SK-MEL-5 (cell line): ENCODE results near the gene NFIX. TPM values are rescaled to one million over a fixed set of nuclear protein-coding genes. Genes with fewer than 3 reads are reported as not detected.

Experiments
- DNase-seq: peaks from one replicate; pipeline ENCODE4 v3.0.0-alpha.2; 2016; ENCODE audit warnings: low read depth, low spot score
- in situ Hi-C: cut with HindIII; loops from 2 replicates; pipeline ENCODE4 v1.10.0; 2016; ENCODE audit warnings: low sequenced_read_pairs, high pct_unique_total_duplicates, low pct_unique_long_range_greater_than_20kb
- total RNA-seq: library from RNA; depleted of rRNA; stranded (reverse); fragments of >200 nt; shearing (Covaris generic); gene quantifications from 2 replicates; pipeline ENCODE4 v1.2.3, GENCODE V29; 2014

NFIX gene
- total RNA-seq, 1 experiment from 2014 or later: 4.9 TPM

DNA sequence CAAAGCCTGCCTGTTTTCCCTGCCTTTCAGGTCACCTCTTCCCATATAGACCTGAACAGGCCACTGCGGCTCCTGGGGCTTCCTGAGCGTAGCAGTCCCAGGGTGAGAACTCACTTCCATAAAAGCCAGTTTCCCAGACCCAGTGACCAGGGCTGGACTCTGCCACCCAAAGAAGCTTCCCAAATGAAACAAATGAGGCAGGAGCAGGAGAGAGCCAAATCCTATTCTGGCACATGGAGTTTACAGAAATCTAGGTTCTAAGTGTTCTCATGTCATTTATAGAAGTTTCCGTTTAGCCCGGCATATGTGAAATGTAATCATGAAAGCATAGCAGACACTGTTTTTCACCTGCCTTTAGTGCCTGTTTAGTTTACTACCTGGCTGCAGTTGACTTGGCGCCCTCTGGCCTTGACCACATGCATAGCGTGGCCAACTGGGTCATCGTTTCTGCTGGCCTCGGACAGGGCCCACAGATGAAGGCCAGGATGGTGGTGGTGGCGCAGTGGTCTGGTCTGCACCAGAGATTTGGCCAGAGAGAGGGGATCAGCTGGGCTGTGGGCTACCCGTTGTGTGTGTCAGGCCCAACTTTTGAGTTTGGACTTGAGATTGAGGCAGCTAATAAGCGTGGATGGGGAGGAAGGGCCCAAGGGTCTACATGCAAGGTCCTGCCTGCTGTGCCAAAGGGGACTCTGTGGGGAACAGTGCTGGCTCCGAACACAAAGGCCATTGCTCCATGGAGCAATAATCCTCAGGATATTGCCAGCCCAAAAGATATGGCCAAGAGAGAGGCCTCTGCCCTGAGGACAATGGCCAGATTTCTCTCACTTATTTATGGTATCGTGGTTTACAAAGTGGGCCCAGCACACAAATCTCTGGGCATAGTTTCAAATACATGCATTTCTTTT lies 43.3 kb downstream of the NFIX start:
- DNase-seq: no peak
- in situ Hi-C loops: no loop called here

DNA sequence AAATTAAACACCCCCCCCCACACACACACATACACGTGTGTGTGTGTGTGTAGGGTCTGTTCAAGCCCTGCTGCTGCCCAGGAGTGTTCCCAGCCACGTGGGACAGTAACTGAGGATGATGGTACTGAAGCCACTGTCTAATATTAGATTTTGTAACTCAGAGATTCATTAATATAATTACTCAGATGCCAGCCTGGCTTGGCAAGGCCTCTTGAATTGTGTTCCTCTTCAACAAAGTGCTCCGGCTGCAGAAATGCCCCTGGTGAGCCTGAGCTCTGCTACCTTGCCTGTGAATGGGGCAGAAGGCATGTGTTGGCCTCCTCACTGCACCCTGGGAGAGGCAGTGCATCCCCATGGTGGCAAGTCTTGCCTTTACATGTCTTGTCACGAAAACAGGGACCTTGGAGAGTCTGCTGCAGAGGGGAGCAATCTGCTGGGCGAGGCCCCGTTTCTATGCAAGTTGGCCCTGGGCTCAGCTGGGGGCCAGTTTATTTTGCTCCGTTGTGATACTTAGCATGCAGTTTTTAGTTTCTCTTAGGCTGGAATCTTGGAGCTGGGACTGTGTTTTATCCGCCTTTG lies 44.0 kb downstream of the NFIX start:
- no peak for DNase-seq
- in situ Hi-C loops: no loop called here

DNA sequence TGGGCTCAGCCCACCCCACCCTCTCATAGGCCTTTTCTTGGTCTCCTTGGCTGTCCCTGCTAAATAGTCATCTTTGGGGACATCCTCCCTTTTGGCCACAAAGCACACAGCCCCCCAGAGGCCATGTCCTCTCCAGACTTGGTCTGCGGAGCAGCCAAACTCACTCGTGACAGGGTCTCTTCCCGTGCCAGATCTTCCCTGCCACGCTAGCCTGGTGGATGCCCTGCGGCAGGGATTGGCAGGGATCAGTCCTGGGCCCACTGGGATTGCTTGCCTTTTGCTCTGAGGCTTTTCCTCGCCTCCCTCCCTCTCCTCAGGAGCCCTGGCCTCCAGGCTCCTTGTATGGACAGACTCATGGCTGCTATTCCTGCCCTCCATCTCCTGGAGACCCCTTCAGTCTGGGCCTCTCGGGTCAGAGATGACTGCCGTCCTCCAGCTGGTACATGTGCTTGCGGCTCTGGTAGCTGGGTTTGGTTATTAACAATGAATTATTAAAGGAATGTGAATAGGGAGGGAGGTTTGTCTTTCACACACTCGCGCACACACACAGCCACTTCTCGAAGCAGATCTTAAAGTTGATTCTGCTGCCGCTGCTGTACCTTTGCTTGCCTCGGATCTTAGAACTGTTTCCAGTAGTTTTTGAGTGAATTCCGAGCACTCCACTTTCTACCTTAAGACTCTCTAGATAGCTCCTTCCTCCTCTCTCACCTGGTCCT lies 45.1 kb downstream of the NFIX start:
- no peak for DNase-seq

DNA sequence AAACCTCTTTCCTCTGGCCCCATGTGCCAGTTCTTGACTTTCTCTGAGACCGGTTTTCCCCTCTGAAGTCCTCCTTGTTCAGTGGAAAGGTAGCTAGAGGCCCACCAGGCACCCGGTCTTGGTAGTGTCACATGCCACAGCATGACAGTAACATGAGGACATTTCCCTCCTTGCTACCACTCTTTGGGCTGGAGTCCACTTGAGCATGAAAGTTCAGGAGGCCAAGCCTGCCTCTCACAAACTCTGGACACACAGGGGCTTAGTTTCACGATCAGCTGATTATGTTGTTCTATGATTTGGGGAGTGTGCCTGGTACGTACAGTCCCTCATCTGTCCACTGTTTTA lies 45.6 kb downstream of the NFIX start:
- in situ Hi-C loops: no loop called here
- DNase-seq: no peak

More for the DNA sequence above, 45.1 kb downstream of the NFIX start:
- in situ Hi-C loops: no loop called here

DNA sequence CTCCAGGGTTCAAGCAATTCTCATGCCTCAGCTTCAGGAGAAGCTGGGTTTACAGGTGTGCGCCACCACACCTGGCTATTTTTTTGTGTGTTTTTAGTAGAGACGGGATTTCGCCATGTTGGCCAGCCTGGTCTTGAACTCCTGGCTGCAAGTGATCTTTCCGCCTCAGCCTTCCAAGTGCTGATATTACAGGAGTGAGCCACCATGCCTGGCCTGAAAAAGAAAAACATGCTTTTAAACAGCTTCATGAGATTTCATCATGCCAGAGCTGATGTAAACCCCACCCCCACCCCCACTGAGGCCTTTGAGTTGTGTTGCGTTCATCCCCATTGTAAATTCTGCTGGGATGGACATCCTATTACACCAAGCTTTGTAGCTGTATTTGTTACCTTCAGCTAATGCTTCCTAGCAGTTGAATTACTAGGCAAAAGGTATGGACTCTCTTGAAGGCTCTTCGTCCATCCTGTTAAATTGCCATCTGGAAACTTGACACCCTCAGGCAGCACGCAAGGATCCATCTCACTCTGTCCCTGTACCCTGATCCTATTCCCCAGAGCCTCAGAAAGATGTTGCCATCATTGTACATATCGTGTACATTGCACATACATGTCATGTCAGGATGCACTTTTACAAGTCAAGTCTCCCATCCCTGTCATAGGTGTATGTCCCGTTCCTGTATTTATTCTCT lies 47.3 kb downstream of the NFIX start:
- no peak for DNase-seq
- in situ Hi-C loops: no loop called here

DNA sequence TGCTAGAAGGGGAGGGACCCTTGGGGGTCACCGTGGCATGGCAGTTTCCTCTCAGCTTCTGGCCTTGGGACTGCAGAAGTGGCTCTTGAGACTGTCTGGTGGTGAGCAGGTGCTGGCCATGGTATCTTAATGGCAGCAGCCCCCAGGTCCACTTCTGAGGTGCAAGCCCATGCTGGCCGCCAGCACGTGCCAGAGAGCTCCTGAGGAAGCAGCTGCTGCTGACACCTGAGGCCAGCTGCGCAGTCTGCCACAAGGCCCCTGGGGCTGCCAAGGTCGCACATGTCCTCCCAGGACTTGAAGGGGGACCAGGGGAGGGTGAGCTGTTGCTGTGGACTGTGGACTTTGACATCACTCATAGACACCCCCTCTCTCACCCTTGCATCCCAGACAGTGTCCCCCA lies 48.0 kb downstream of the NFIX start:
- in situ Hi-C loops: no loop called here
- no peak for DNase-seq

DNA sequence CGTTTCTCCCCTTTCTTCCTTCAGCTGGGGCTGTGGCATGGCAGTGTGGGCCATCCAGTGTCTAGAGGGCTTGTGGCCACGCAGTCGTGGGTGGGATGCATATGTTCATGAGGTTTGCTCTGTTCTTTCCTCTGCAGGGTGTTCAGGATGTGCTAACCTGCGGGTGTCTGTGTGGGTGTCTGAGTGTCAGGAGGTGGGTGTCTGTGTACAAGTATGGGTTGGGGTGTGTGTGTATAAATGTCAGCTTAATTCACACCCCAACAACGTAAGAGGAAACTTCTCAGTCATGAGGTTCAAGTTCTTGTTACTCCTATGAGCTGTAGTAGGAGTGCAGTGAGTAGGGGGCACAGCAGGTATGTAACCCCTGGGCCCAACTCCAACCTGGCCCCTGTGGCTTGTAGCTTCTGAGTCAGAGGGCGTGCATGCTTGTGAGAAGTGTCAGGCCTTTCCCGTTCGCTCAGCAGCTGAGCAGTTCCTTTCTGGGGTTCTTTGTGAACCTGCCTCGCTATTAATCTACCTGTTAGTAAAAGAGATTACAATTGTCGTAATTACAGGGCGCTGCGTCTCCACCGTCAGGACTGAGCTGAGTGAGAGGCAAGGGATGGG lies 49.1 kb downstream of the NFIX start:
- in situ Hi-C loops: no loop called here
- DNase-seq: no peak

DNA sequence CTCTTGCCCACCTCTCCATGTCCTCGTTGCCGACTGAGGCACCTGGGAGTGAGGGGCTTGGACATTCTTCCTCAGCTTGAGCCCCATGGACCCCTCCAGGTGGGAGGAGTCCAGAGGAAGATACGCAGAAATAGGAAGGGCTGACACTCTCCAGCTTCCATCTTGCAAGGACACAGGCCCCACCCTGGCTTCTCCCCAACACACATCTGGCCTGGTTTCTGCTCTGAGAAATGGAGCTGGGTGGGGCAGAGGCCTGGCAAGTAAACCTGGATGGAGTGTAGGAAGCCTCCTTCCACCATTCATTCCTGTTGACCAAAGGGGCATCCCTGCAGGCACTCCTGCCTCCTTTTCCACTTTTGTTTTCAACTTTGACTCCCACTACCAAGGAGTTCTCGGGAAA lies 50.5 kb downstream of the NFIX start:
- in situ Hi-C loops: no loop called here
- DNase-seq: no peak

DNA sequence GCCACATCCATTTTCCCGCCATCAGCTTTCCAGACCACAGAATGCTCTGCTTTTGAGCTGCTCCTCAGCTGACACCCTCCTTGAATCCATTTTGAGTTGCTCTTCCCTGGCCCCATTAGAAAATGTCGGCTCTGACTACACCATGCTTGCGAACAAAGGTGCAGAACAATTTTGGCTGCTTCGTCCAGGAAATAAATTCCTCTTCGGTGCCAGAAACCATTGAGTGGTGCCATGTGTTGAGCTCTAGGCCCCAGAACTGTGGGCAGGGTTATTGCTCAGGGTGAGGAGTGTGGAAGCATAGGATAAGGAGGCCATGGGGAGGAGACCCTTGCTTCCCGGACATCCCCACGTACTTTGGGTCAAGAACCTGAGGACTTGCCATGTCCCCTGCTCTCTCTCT lies 52.1 kb downstream of the NFIX start:
- in situ Hi-C loops: no loop called here

DNA sequence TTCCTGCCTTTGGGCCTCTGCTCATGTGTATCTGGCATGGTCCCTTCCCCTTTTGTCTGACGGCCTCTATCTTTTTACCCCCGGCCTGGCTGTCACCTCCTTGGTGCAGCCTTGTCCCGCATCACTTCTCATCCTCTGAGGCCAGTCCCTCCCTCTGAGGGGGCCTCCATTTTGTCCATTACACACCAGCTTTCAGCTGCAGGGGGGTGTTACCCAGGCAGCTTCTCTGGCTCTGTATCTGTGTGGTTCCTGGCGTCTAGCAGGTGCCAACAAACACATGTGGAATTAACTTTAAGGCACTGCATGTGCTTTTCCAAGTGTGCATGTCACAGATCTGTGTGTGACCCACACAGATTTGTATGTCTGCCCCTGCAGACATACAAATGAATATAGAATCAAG lies 55.0 kb downstream of the NFIX start:
- no peak for DNase-seq
- in situ Hi-C loops: no loop called here

More for the DNA sequence above, 52.1 kb downstream of the NFIX start:
- DNase-seq: no peak

DNA sequence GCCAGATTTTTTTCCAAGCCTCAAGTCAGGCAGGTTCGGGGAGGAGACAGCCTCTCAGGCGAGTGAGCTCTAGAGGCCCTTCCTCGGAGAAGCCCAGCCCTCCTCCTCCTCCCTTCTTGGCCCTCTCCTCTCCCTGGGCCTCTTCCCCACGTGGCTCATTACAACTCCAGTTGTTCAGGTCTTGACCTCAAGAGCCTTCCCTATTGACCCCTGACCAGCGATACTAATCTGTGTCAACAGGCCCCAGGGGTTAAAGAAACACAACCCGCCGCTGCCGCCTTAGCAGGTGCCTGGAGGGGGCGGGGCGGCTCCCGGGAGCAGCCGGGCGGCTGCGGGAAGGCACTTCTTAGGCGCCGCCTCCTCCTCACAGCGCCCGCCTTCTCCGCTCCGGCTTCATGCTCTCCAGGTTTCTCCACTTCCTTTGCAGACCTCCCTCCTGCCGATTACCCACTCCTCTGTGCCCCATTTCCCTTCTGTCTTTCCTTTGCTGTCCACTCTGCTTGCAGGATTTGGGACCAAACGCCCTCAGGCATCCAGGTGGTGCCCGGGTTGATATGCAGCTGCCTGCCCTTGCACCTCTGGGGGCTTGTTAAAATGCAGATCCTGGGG lies 56.4 kb downstream of the NFIX start:
- DNase-seq: no peak
- in situ Hi-C loops: no loop called here

DNA sequence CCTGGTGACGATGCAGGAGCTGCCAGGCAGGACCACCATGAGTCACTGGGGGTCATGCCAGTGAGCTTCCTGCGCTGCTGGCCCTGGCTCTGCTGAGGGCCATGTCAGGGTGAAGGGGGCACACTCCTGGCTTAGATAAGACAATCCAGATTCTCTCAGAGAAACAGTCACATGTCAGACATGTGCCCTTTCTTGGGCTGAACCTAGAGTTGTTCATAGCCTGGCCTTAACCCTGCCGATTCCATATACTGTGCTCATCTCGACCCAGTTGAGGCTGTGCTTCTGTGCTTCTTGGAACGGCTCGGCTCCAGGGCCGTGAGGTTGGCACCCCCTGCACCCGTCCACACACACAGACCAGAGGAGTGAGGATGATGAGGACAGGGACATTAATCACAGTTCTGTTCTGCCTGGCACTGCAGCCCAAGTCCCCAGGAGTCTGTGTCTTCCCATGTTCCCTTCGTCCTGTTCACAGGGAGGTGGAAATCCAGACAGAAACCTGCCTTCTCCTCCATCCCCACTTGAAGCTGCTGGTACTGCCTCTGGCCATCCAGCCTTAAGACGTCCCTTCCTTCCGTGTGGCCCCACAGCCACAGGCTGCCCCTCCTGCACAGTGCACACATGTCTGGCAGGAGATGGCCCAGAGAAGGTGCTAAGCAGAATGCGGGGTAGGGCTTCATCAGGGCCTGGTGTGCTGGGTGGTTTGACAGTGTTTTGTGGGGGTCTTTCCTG lies 57.3 kb downstream of the NFIX start:
- in situ Hi-C loops: no loop called here
- no peak for DNase-seq

DNA sequence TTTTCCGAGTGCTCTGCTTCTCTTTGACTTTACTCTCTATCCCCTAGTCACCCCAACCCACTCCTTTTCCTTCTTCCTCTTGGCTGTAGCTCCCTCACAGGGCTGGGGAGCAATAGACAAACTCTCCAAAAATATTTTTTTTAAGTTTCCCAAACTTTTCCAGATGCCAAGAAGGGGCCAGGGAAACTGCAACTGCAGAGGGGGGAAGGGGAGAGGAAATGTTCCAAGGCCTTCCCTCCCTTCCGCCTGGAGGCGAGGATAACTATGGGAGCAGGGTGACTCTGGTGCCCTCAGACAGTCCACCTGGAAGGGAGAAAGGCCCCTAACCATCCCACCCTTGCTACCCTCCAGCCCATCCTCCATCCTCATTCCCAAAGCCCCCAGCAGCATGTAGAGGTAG lies 58.0 kb downstream of the NFIX start:
- in situ Hi-C loops: no loop called here
- DNase-seq: no peak

DNA sequence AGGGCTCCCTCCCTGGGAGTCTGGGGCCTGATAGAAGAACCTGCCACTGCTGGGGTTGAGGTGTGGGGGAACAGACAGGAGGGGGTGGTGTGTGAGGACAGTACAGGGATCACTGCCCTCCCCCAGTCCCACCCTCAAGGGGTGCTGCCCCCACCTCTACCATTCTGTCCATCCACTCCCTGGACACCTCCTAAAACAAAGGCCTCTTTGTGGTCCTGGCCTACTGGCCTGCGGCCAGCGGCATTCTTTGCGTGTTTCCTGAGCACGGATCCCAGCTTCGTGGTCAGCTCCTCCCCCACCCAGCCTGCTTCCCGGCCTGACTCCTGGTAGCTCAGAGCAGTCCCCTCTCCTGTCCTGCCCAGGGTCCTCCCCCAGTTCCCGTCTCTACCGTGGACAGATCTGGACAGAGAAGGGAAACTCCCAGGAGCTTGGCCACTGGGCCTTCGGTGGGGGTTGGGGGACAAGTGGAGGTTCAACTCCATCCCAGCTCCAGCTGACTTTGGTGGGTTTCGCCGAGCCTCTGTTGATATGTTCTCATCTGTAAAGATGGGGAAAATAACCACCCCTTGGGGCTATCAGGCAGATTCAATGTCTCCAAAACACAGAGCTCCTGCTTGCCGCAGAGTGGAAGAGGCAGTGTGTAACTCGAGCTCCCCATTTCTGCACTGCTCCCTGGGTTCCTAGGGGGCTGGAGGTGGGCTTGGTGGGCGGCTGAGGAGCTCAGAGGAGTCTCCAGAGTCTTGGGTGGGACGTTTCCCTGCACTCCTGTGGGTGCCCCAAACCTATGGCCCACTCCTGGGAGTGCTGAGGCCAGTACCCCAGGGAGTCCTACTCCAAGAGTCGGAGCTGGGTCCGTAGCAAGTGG lies 58.7 kb downstream of the NFIX start:
- in situ Hi-C loops: no loop called here
- DNase-seq: peak; percentile 95

DNA sequence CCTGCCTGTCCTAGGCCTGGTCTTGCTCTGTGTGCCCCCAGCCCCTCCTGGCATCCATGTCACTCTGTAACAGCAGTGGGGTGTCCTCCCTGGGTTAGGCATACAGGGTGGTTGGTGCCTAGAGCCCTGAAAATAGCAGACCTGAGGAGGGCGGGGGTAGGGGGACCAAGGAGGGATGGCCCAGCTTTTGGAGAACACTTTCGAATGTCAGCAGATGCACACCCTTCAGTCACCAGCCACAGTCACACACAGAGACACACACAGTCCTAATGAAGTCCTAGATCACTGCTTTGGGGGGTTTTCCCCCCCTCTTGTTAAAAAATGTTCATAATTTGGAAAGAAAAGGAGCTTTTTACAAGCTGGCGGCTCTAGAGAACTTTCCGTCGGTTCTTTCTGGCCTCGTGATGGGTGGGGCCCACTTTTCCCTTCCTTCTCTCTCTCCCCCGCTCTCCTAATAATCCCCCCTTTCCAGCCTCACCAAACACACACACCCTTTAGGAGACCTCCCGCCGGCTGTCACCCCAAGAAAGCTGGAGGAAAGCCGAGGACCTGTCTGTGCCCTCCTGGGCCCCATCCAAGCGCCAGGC lies 59.4 kb downstream of the NFIX start:
- no peak for DNase-seq
- in situ Hi-C loops: no loop called here
